ENCODE results near the gene MKKS. TPM values are rescaled to one million over a fixed set of nuclear protein-coding genes. Genes with fewer than 3 reads are reported as not detected.

Gene MKKS
- total RNA-seq, 1 experiment from 2014 or later: 10.6 TPM

DNA sequence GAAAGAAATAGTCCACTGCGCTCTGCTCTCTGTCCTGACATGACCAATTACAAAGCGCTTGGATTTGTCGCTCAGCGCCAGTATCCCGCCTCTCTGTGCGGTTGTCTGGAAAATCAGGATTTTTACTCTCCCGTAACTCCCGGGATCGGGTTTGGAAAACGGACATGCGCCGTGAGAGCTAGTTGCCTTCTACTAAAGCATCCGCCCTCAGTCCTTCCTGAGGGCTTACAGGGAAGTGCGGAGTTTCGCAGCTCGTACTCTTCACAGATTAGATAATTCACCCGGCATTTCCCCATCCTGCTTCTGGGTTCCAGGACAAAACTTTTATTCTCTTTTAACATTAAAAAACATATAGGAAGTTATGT is 427 bp upstream of the MKKS start:
- Histone ChIP-seq H4K8ac (replicated peaks; ENCODE audit: insufficient read length, low read depth, low read length) (no peak overlapping the region), H3K27me3 (ENCODE audit: insufficient read depth, low read length) (no peaks in the 10 kb centered on the region), H3K9ac (ENCODE audit: extremely low read depth, insufficient read length, low read length) (peak overlapping the region; percentile 89), H4K20me1 (ENCODE audit: control insufficient read depth, insufficient read depth, insufficient read length) (no peaks in the 10 kb centered on the region), H2BK20ac (ENCODE audit: low read depth, low read length, poor library complexity, severe bottlenecking) (no peak overlapping the region), H3K4me1 (ENCODE audit: insufficient read depth, low read length) (peaks cover 2% of the 10 kb centered on the region; the same call in 1 of the 2 replicates), H2BK12ac (ENCODE audit: insufficient read length, low read depth, low read length) (no peak overlapping the region), H2AFZ (ENCODE audit: low read length) (peak overlapping the region; percentile 79), H2BK15ac (ENCODE audit: low read depth, low read length) (no peak overlapping the region), H3K23me2 (ENCODE audit: insufficient read length, low read depth, low read length, poor library complexity, severe bottlenecking) (peaks cover 4% of the 10 kb centered on the region), H3K14ac (ENCODE audit: insufficient read depth, low read length) (no peak overlapping the region), H3K56ac (ENCODE audit: insufficient read length, low read depth, low read length) (no peak overlapping the region), H3K9me3 (ENCODE audit: control insufficient read depth, low read depth, low read length) (no peaks in the 10 kb centered on the region), H4K5ac (ENCODE audit: insufficient read length, low read depth, low read length) (no peak overlapping the region), H4K91ac (ENCODE audit: insufficient read length, low read depth, low read length) (no peak overlapping the region), H3K79me2 (ENCODE audit: insufficient read depth, low read length) (peaks cover 11% of the 10 kb centered on the region; the same call in 1 of the 2 replicates), H3K4me2 (ENCODE audit: insufficient read depth, insufficient read length, low read length) (peak overlapping the region; percentile 80), H3K4ac (ENCODE audit: low read depth, low read length) (no peak overlapping the region; the same call in 1 of the 2 replicates), H2BK120ac (ENCODE audit: low read depth, low read length, poor library complexity, severe bottlenecking) (no peak overlapping the region), H3K27ac (ENCODE audit: insufficient read length, low read depth, low read length) (peak overlapping the region; percentile 6), H2AK5ac (ENCODE audit: insufficient read length, low read length) (no peak overlapping the region), H2BK5ac (ENCODE audit: insufficient read length, low read length) (no peak overlapping the region), H3K79me1 (ENCODE audit: insufficient read depth, low read depth, low read length, poor library complexity, severe bottlenecking) (peaks cover 3% of the 10 kb centered on the region), H3K18ac (ENCODE audit: insufficient read length, low read depth, low read length) (no peak overlapping the region), H3K23ac (ENCODE audit: insufficient read length, low read depth, low read length) (no peak overlapping the region), H3T11ph (ENCODE audit: low read length) (no peak overlapping the region)
- Mint-ChIP-seq H3K4me3 (peak overlapping the region; percentile 87 to 94), H3K27me3 (ENCODE audit: low read depth) (no peaks in the 10 kb centered on the region), H3K36me3 (ENCODE audit: insufficient read depth in 1 of 3, low read depth in 3 of 3) (peaks cover 3 to 6% (median 3%) of the 10 kb centered on the region in 3 experiments; a peak in 4 of 7 replicates), H3K4me1 (peaks cover 33 to 40% of the 10 kb centered on the region in 2 experiments), H3K9me3 (no peaks in the 10 kb centered on the region), H3K27ac (peak overlapping the region; percentile 94 to 100 (median 97))
- TF ChIP-seq CTCF (conservative IDR thresholded peaks at IDR 0.05): no peak
- no CpG with 5 or more reads among the region's 17 CpGs for whole genome bisulfite sequencing (ENCODE audit: extremely low coverage, insufficient read length, low lambda C conversion rate)
- peak; percentile 96 for DNase-seq
